Liver (tissue), 3 donors: Measurements from ENCODE around the gene PEAK3.
A peak's percentile ranks its signal among the peaks of the same experiment; 100 is the strongest.

Source experiments
- CTCF ChIP-seq: fragments of 150-350 bp; IDR thresholded peaks from 2 replicates; pipeline ENCODE4 v1.5.1; 2017; ENCODE audit warnings: improper control_type of control experiment, low read depth, low read length; ENCODE audit not compliant: missing input control
- SP1 ChIP-seq: IDR thresholded peaks from 2 replicates; pipeline ENCODE4 v1.6.1; 2018; ENCODE audit warnings: antibody characterized with exemption, mild to moderate bottlenecking
- TAF1 ChIP-seq: conservative IDR thresholded peaks from 2 replicates; pipeline ENCODE4 v1.6.1; 2016; ENCODE audit warnings: antibody characterized with exemption, mild to moderate bottlenecking
- donor health status: healthy.
- donor health status: healthy.

GRCh38 chr19:2229103-2230032 is 52.6 kb downstream of the PEAK3 start:
- no peak for TF ChIP-seq CTCF
- TF ChIP-seq SP1 = peak; percentile 46
- no peak for TF ChIP-seq TAF1
